Activated CD8-positive, alpha-beta T cell treated with anti-CD3 and anti-CD28 coated beads for 36 hours (primary cell): ENCODE results near the gene DCXR. TPM values are rescaled to one million over a fixed set of nuclear protein-coding genes. Genes with fewer than 3 reads are reported as not detected.

Experiments
- ATAC-seq: fragments of 200-7000 bp; cut with Tn5 transposase; one replicate; pipeline ENCODE4 v1.10.0; 2021; ENCODE audit warnings: mild to moderate bottlenecking, moderate library complexity
- CTCF ChIA-PET: fragments of 350-600 bp; sonication (Branson Sonifier 250); formaldehyde crosslinking; loops from one replicate; lab custom pipeline; 2021; ENCODE audit warnings: antibody characterized with exemption; lab: Charles Lee
- POLR2A ChIA-PET: fragments of 350-600 bp; sonication (Branson Sonifier 250); formaldehyde crosslinking; loops from one replicate; lab custom pipeline; 2021; ENCODE audit warnings: antibody characterized with exemption; lab: Charles Lee
- DNase-seq: peaks from one replicate; pipeline ENCODE4 v3.0.0-alpha.2; 2020
- H3K27ac Mint-ChIP-seq: one replicate; pipeline ENCODE4 v1.8.0; 2021; ENCODE audit warnings: mild to moderate bottlenecking, mixed read lengths
- H3K27me3 Mint-ChIP-seq: one replicate; pipeline ENCODE4 v1.8.0; 2021; ENCODE audit warnings: mixed read lengths
- H3K36me3 Mint-ChIP-seq: one replicate; pipeline ENCODE4 v1.8.0; 2021; ENCODE audit warnings: low read depth, mixed read lengths
- H3K4me1 Mint-ChIP-seq: one replicate; pipeline ENCODE4 v1.8.0; 2021; ENCODE audit warnings: low read depth, mixed read lengths
- H3K4me3 Mint-ChIP-seq: one replicate; pipeline ENCODE4 v1.8.0; 2021; ENCODE audit warnings: mild to moderate bottlenecking, moderate library complexity, mixed read lengths
- H3K9me3 Mint-ChIP-seq: one replicate; pipeline ENCODE4 v1.8.0; 2021; ENCODE audit warnings: mixed read lengths
- CTCF ChIP-seq: fragments of 200-600 bp; IDR thresholded peaks from one replicate; pipeline ENCODE4 v1.8.0; 2022; ENCODE audit warnings: antibody characterized with exemption, mild to moderate bottlenecking
- intact Hi-C: fragments of 100-400 bp; cut with micrococcal nuclease; formaldehyde crosslinking; loops from one replicate; pipeline ENCODE4 v1.10.0; 2022
- total RNA-seq, 2 experiments: library from RNA; stranded (reverse); gene quantifications; one replicate each; pipeline ENCODE4 v1.2.3, GENCODE V29; 2021

Gene DCXR
- total RNA-seq, 2 experiments from 2014 or later, result 99.2 to 101 TPM

- POLR2A ChIA-PET, result no interaction called here
- no peaks in the 10 kb centered on the region for H3K27me3 Mint-ChIP-seq
- no peak for ATAC-seq
- H3K4me3 Mint-ChIP-seq, result no peak overlapping the region
- H3K9me3 Mint-ChIP-seq, result no peaks in the 10 kb centered on the region
- no peak overlapping the region for H3K27ac Mint-ChIP-seq
- CTCF ChIA-PET, result no interaction called here
- no peaks in the 10 kb centered on the region for H3K4me1 Mint-ChIP-seq
- no peaks in the 10 kb centered on the region for H3K36me3 Mint-ChIP-seq
- intact Hi-C loops, result no loop called here
- no peak for TF ChIP-seq CTCF
- DNase-seq, result no peak
Measured at GRCh38 chr17:81998691-81999438, 38.6 kb downstream of the DCXR start.

GRCh38 chr17:81998212-81998611 lies 39.3 kb downstream of the DCXR start:
- intact Hi-C loops, result no loop called here
- Mint-ChIP-seq H3K4me3 (no peak overlapping the region), H3K27ac (no peak overlapping the region), H3K9me3 (no peaks in the 10 kb centered on the region), H3K4me1 (no peaks in the 10 kb centered on the region), H3K36me3 (no peaks in the 10 kb centered on the region), H3K27me3 (no peaks in the 10 kb centered on the region)
- ChIA-PET POLR2A (no interaction called here), CTCF (interaction anchor here (1.2 kb wide), 2 partner anchors 23 to 38 kb away, joined by 4 read pairs; no protein-coding TSS in a partner anchor)
- ATAC-seq (no peak), DNase-seq (no peak)
- no peak for TF ChIP-seq CTCF

- Mint-ChIP-seq H3K27me3 (no peaks in the 10 kb centered on the region), H3K4me3 (no peak overlapping the region), H3K9me3 (no peaks in the 10 kb centered on the region), H3K36me3 (no peaks in the 10 kb centered on the region), H3K4me1 (no peaks in the 10 kb centered on the region), H3K27ac (no peak overlapping the region)
- POLR2A ChIA-PET, result interaction anchor here (0.5 to 1.1 kb wide), 3 partner anchors 14 to 354 kb away, joined by 3 read pairs; no protein-coding TSS in a partner anchor
- CTCF ChIA-PET, result interaction anchor here (1.1 to 1.2 kb wide), 3 partner anchors 24 to 37 kb away, joined by 3 to 4 read pairs (median 4); no protein-coding TSS in a partner anchor
- intact Hi-C loops, result no loop called here
- DNase-seq (no peak), ATAC-seq (no peak)
- TF ChIP-seq CTCF, result no peak
Measured at GRCh38 chr17:81996757-81997441, 40.6 kb downstream of the DCXR start.

- no peaks in the 10 kb centered on the region for H3K4me1 Mint-ChIP-seq
- intact Hi-C loops, result no loop called here
- TF ChIP-seq CTCF, result no peak
- POLR2A ChIA-PET, result interaction anchor here (1.1 kb wide), 1 partner anchor 15 kb away, joined by 3 read pairs; no protein-coding TSS in a partner anchor
- CTCF ChIA-PET, result interaction anchor here (1.1 to 1.9 kb wide), 2 partner anchors 24 to 34 kb away, joined by 3 to 5 read pairs; no protein-coding TSS in a partner anchor
- no peak overlapping the region for H3K4me3 Mint-ChIP-seq
- DNase-seq (no peak), ATAC-seq (no peak)
- no peaks in the 10 kb centered on the region for H3K9me3 Mint-ChIP-seq
- H3K27ac Mint-ChIP-seq, result no peak overlapping the region
- H3K27me3 Mint-ChIP-seq, result no peaks in the 10 kb centered on the region
- no peaks in the 10 kb centered on the region for H3K36me3 Mint-ChIP-seq
Measured at GRCh38 chr17:81996232-81996756, 41.2 kb downstream of the DCXR start.
